Activated naive CD8-positive, alpha-beta T cell treated with anti-CD3 and anti-CD28 coated beads, Interleukin-2, amount 50 U/mL, for 16 hours (primary cell): Measurements from ENCODE around the gene NAA38.

Source experiments
- DNase-seq: peaks from one replicate; pipeline ENCODE4 v3.0.0-alpha.2; 2020; ENCODE audit warnings: low read depth, low spot score

NAA38 gene

GRCh38 chr17:7856811-7857712 lies at the start of gene NAA38:
Gene NAA38 (minus strand): TSS chr17:7857559. CDS start chr17:7857463, 96 bp downstream.
- peak; percentile 85 for DNase-seq

GRCh38 chr17:7903154-7904103 lies 46.1 kb upstream of the NAA38 start:
- no peak for DNase-seq

GRCh38 chr17:7897773-7898172 lies 40.4 kb upstream of the NAA38 start:
- no peak for DNase-seq

GRCh38 chr17:7897090-7897489 lies 39.7 kb upstream of the NAA38 start:
- DNase-seq = no peak

- no peak for DNase-seq
These were observed 37.5 kb upstream of the NAA38 start for GRCh38 chr17:7894866-7895265.

- no peak for DNase-seq
These were observed 36.9 kb upstream of the NAA38 start for GRCh38 chr17:7894226-7894625.

GRCh38 chr17:7893187-7893880 lies 36.0 kb upstream of the NAA38 start:
- DNase-seq = no peak

GRCh38 chr17:7889166-7889955 lies 32.0 kb upstream of the NAA38 start:
- DNase-seq = no peak

- DNase-seq = no peak
These were observed 31.0 kb upstream of the NAA38 start, which contains the start of gene CHD3 for GRCh38 chr17:7888184-7888920. Gene CHD3 (plus strand): TSS chr17:7888789. CDS start chr17:7889001, 212 bp downstream.

- DNase-seq = peak; percentile 67
These were observed 30.3 kb upstream of the NAA38 start for GRCh38 chr17:7887482-7888183.

GRCh38 chr17:7887038-7887481 lies 29.7 kb upstream of the NAA38 start:
- DNase-seq = no peak

- DNase-seq = no peak
These were observed 29.1 kb upstream of the NAA38 start for GRCh38 chr17:7886227-7887037.

GRCh38 chr17:7885367-7886226 lies 28.2 kb upstream of the NAA38 start:
- DNase-seq = no peak

GRCh38 chr17:7884581-7885366 lies 27.4 kb upstream of the NAA38 start:
- DNase-seq = no peak

GRCh38 chr17:7883781-7884386 lies 26.5 kb upstream of the NAA38 start:
- no peak for DNase-seq

GRCh38 chr17:7882629-7883028 lies 25.3 kb upstream of the NAA38 start:
- DNase-seq = no peak
